ENCODE data around the gene PGK1.

- no peak for TF ChIP-seq POLR2AphosphoS5 (IDR thresholded peaks at IDR 0.05; ENCODE audit: borderline replicate concordance, low read depth, low read length)
- no peak for TF ChIP-seq EZH2 (IDR thresholded peaks at IDR 0.05)
- no peak for TF ChIP-seq FOXP2 (optimal IDR thresholded peaks at IDR 0.05; ENCODE audit: control extremely low read depth, extremely low read length, insufficient read depth)
Measured at GRCh38 chrX:78130396-78130795, 26.3 kb downstream of the PGK1 start.

Measured in SK-N-MC (cell line).